SK-N-SH (cell line): ENCODE data around the gene C12orf56.

ENCODE experiments used
- CHD2 ChIP-seq: fragments of 150-350 bp; IDR thresholded peaks from 2 replicates; pipeline ENCODE4 v1.6.1; 2018; ENCODE audit warnings: low read length; ENCODE audit not compliant: partially characterized antibody
- CTCF ChIP-seq: fragments of 200-600 bp; sonication (generic); IDR thresholded peaks from 2 replicates; pipeline ENCODE4 v1.6.1; 2017; ENCODE audit warnings: antibody characterized with exemption, mild to moderate bottlenecking, moderate library complexity
- FOXM1 ChIP-seq: IDR thresholded peaks from 2 replicates; pipeline ENCODE4 v1.4.0; 2012; ENCODE audit warnings: low read depth, mild to moderate bottlenecking
- JUND ChIP-seq: IDR thresholded peaks from 2 replicates; pipeline ENCODE4 v1.4.0; 2012
- MXI1 ChIP-seq: IDR thresholded peaks from 2 replicates; pipeline ENCODE4 v1.6.1; 2012; ENCODE audit warnings: mild to moderate bottlenecking, low read depth, low read length, improper control_type of control experiment
- POLR2AphosphoS5 ChIP-seq: IDR thresholded peaks from 2 replicates; pipeline ENCODE4 v1.6.1; 2012; ENCODE audit warnings: low read depth, low read length
- REST ChIP-seq: IDR thresholded peaks from 2 replicates; pipeline ENCODE4 v1.6.1; 2012; ENCODE audit warnings: mild to moderate bottlenecking, low read depth, low read length, moderate library complexity
- TCF12 ChIP-seq: IDR thresholded peaks from 2 replicates; pipeline ENCODE4 v1.4.0; 2012
- YY1 ChIP-seq: IDR thresholded peaks from 2 replicates; pipeline ENCODE4 v1.4.0; 2012; ENCODE audit warnings: low read depth, mild to moderate bottlenecking
- TF ChIP-seq, protein P1 (sequence below): IDR thresholded peaks from 2 replicates; pipeline ENCODE4 v1.4.0; 2012; ENCODE audit warnings: low read depth, borderline replicate concordance

- TF ChIP-seq MXI1 (peak; percentile 100), TCF12 (no peak; the same call in 1 of the 2 replicates), CTCF (no peak), FOXM1 (no peak), POLR2AphosphoS5 (peak; percentile 63; the same call in 1 of the 2 replicates), CHD2 (no peak), REST (no peak), JUND (no peak), YY1 (0 out of 2 replicates have a peak, but pooled peaks have one; percentile 46)
- TF ChIP-seq, protein P1, sequence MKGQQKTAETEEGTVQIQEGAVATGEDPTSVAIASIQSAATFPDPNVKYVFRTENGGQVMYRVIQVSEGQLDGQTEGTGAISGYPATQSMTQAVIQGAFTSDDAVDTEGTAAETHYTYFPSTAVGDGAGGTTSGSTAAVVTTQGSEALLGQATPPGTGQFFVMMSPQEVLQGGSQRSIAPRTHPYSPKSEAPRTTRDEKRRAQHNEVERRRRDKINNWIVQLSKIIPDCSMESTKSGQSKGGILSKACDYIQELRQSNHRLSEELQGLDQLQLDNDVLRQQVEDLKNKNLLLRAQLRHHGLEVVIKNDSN, result peak; percentile 86
These were observed 168.4 kb downstream of the C12orf56 start, which contains the start of gene KICS2 for GRCh38 chr12:64222009-64222765.
